GM12878 (cell line): ENCODE measurements around the gene LDB3. TPM values are rescaled to one million over a fixed set of nuclear protein-coding genes. Genes with fewer than 3 reads are reported as not detected.

Source experiments
- ATAC-seq: fragments of 200-7000 bp; cut with Tn5 transposase; 3 replicates; pipeline ENCODE4 v1.9.1; 2020; ENCODE audit warnings: mild to moderate bottlenecking, moderate library complexity
- BruUV-seq: library from RNA; stranded (reverse); fragments of 400-500 nt; replicated peaks from 2 replicates; lab custom pipeline; 2021; lab: Mats Ljungman, UMichigan
- CTCF ChIA-PET: fragments of 300-600 bp; sonication (Branson Sonifier 250); formaldehyde crosslinking; extraction: SDS; loops from one replicate; lab custom pipeline; 2021; ENCODE audit warnings: inconsistent platforms; lab: Yijun Ruan, JAX
- POLR2A ChIA-PET: fragments of 350-600 bp; formaldehyde crosslinking; extraction: SDS; loops from one replicate; lab custom pipeline; 2021; ENCODE audit warnings: inconsistent platforms; lab: Charles Lee
- RAD21 ChIA-PET: fragments of 300-600 bp; sonication (Branson Sonifier 250); formaldehyde crosslinking; loops from one replicate; lab custom pipeline; 2023; ENCODE audit warnings: antibody characterized with exemption; ENCODE audit not compliant: unreplicated experiment; lab: Charles Lee
- SMC1A ChIA-PET: fragments of 300-600 bp; sonication (Branson Sonifier 250); formaldehyde crosslinking; loops from one replicate; lab custom pipeline; 2023; ENCODE audit not compliant: unreplicated experiment, uncharacterized antibody; lab: Charles Lee
- DNase-seq: peaks from one replicate; pipeline ENCODE4 v3.0.0-alpha.2; 2011; ENCODE audit warnings: low read depth, low spot score
- FAIRE-seq: peaks from 3 replicates; lab custom pipeline; 2011; peaks lifted over from hg19 to GRCh38; lab: Jason Lieb, UNC
- H2AFZ ChIP-seq: 2 replicates; pipeline ENCODE4 v1.6.0; 2011; ENCODE audit warnings: low read depth, low read length, control low read depth; ENCODE audit not compliant: control insufficient read depth
- H3K27ac ChIP-seq: 2 replicates; pipeline ENCODE4 v1.5.1; 2011; ENCODE audit warnings: control low read depth; ENCODE audit not compliant: control insufficient read depth, insufficient read depth
- H3K27me3 ChIP-seq, 2 experiments: replicated peaks in 1 of 2; 2 replicates each; pipeline versions ENCODE4 v1.6.0 to v1.6.1; 2011; ENCODE audit warnings: low read length in 1 of 2; ENCODE audit not compliant: control insufficient read depth in 2 of 2, insufficient read depth in 2 of 2
- H3K36me3 ChIP-seq, 2 experiments: 2 replicates each; pipeline ENCODE4 v1.5.1; 2011; ENCODE audit warnings: low read length in 1 of 2; ENCODE audit not compliant: control insufficient read depth in 2 of 2, insufficient read depth in 2 of 2
- H3K4me1 ChIP-seq: 2 replicates; pipeline ENCODE4 v1.6.1; 2011; ENCODE audit warnings: mild to moderate bottlenecking, low read length, moderate library complexity, mixed read lengths; ENCODE audit not compliant: control insufficient read depth, insufficient read depth
- H3K4me2 ChIP-seq: 2 replicates; pipeline ENCODE4 v1.6.0; 2011; ENCODE audit warnings: control low read depth; ENCODE audit not compliant: control insufficient read depth, insufficient read depth
- H3K4me3 ChIP-seq: fragments of 200-600 bp; sonication (generic); 2 replicates; pipeline ENCODE4 v1.5.1; 2016
- H3K79me2 ChIP-seq: 2 replicates; pipeline ENCODE4 v1.6.0; 2011; ENCODE audit warnings: low read length; ENCODE audit not compliant: control insufficient read depth, insufficient read depth
- H3K9ac ChIP-seq: 2 replicates; pipeline ENCODE4 v1.8.0; 2011; ENCODE audit warnings: low read length, control low read depth, mixed read lengths; ENCODE audit not compliant: control insufficient read depth, insufficient read depth
- H3K9me3 ChIP-seq: replicated peaks from 3 replicates; pipeline ENCODE4 v1.5.1; 2011; ENCODE audit warnings: mild to moderate bottlenecking, low read length; ENCODE audit not compliant: control insufficient read depth, insufficient read depth
- H4K20me1 ChIP-seq: 2 replicates; pipeline ENCODE4 v1.6.0; 2011; ENCODE audit not compliant: control insufficient read depth, insufficient read depth
- BACH1 ChIP-seq: fragments of 450-650 bp; IDR thresholded peaks from 2 replicates; pipeline ENCODE4 v1.6.1; 2017; ENCODE audit warnings: mild to moderate bottlenecking, borderline replicate concordance
- CBFB ChIP-seq: IDR thresholded peaks from 2 replicates; pipeline ENCODE4 v1.6.1; 2016; ENCODE audit warnings: antibody characterized with exemption, low read depth
- CBX3 ChIP-seq: fragments of 200-600 bp; sonication (generic); IDR thresholded peaks from 2 replicates; pipeline ENCODE4 v1.6.1; 2016; ENCODE audit warnings: low read depth, borderline replicate concordance
- CTCF ChIP-seq, 3 experiments: IDR thresholded peaks in 2 of 3; conservative IDR thresholded peaks in 1 of 3; 2 replicates each; pipeline ENCODE4 v1.5.1; 2011; ENCODE audit warnings: low read depth in 3 of 3, low read length in 3 of 3, mild to moderate bottlenecking in 3 of 3, control low read depth in 2 of 3, moderate library complexity in 2 of 3, inconsistent platforms in 1 of 3, mixed read lengths in 1 of 3; ENCODE audit not compliant: control insufficient read depth in 2 of 3, insufficient read depth in 1 of 3; ENCODE audit errors: extremely low read depth in 1 of 3
- GABPA ChIP-seq: IDR thresholded peaks from 2 replicates; pipeline ENCODE4 v1.6.1; 2014; ENCODE audit warnings: antibody characterized with exemption, low read depth, mild to moderate bottlenecking, inconsistent platforms
- HSF1 ChIP-seq: fragments of 150-350 bp; IDR thresholded peaks from 2 replicates; pipeline ENCODE4 v1.6.1; 2014; ENCODE audit warnings: mild to moderate bottlenecking, low read depth, low read length
- IKZF1 ChIP-seq: fragments of 450-650 bp; conservative IDR thresholded peaks from 2 replicates; pipeline ENCODE4 v1.6.1; 2017; ENCODE audit warnings: antibody characterized with exemption, mild to moderate bottlenecking
- KDM1A ChIP-seq: fragments of 200-600 bp; sonication (generic); IDR thresholded peaks from 2 replicates; pipeline ENCODE4 v1.6.1; 2016; ENCODE audit warnings: borderline replicate concordance
- NR2C2 ChIP-seq: IDR thresholded peaks from 2 replicates; pipeline ENCODE4 v1.6.1; 2011; ENCODE audit warnings: borderline replicate concordance, low read depth; ENCODE audit not compliant: control insufficient read depth, insufficient read length
- PAX8 ChIP-seq: fragments of 450-650 bp; IDR thresholded peaks from 2 replicates; pipeline ENCODE4 v1.6.1; 2017; ENCODE audit warnings: mild to moderate bottlenecking, moderate library complexity
- POLR2AphosphoS5 ChIP-seq: IDR thresholded peaks from 2 replicates; pipeline ENCODE4 v1.6.1; 2011; ENCODE audit warnings: mild to moderate bottlenecking, low read length, inconsistent platforms
- RAD21 ChIP-seq: IDR thresholded peaks from 2 replicates; pipeline ENCODE4 v1.6.1; 2011; ENCODE audit warnings: mild to moderate bottlenecking, low read depth, low read length, moderate library complexity; ENCODE audit not compliant: insufficient read depth
- SRF ChIP-seq, 2 experiments: IDR thresholded peaks; 2 replicates each; pipeline ENCODE4 v1.6.1; 2011; ENCODE audit warnings: low read depth in 2 of 2, low read length in 2 of 2, mild to moderate bottlenecking in 1 of 2, moderate library complexity in 1 of 2
- TARDBP ChIP-seq: IDR thresholded peaks from 2 replicates; pipeline ENCODE4 v1.6.1; 2016; ENCODE audit warnings: borderline replicate concordance
- TCF7 ChIP-seq: IDR thresholded peaks from 2 replicates; pipeline ENCODE4 v1.6.1; 2014; ENCODE audit warnings: antibody characterized with exemption, borderline replicate concordance
- YBX1 ChIP-seq: fragments of 450-650 bp; IDR thresholded peaks from 2 replicates; pipeline ENCODE4 v1.6.1; 2016; ENCODE audit warnings: antibody characterized with exemption
- YY1 ChIP-seq: IDR thresholded peaks from 2 replicates; pipeline ENCODE4 v1.6.1; 2011; ENCODE audit warnings: low read depth, mild to moderate bottlenecking, low read length
- ZNF207 ChIP-seq: fragments of 450-650 bp; IDR thresholded peaks from 2 replicates; pipeline ENCODE4 v1.6.1; 2014; ENCODE audit warnings: antibody characterized with exemption, mild to moderate bottlenecking, borderline replicate concordance
- ZSCAN29 ChIP-seq: fragments of 450-650 bp; IDR thresholded peaks from 2 replicates; pipeline ENCODE4 v1.6.1; 2017; ENCODE audit warnings: mild to moderate bottlenecking, moderate library complexity
- WGBS: methylation state at CpG from one replicate; pipeline ENCODE4 v1.1.6; 2016; ENCODE audit warnings: low lambda C conversion rate; ENCODE audit not compliant: insufficient replicate concordance, insufficient coverage; ENCODE audit errors: missing lambda C conversion rate; 5-methylcytosine and 5-hydroxymethylcytosine counted together
- in situ Hi-C: fragments of 300-500 bp; cut with MboI; formaldehyde crosslinking; loops from 9 replicates; pipeline ENCODE4 v1.14.3; 2018; ENCODE audit warnings: mixed read lengths
- intact Hi-C: fragments of 100-400 bp; cut with micrococcal nuclease; formaldehyde crosslinking; loops from one replicate; pipeline ENCODE4 v1.14.2; 2022; ENCODE audit not compliant: unreplicated experiment
- polyA plus RNA-seq, 11 experiments: library from polyadenylated mRNA; depleted of rRNA in 4 of 11; unstranded in 6 of 11; stranded (reverse) in 5 of 11; fragments of >200 nt; fragmentation: Nextera tagmentation in 4 of 11; fragmentation: Illumina TruSeq in 1 of 11; extraction: Ambion mirVana in 4 of 11; extraction: Trizol in 1 of 11; gene quantifications; 1 replicate in 1 of 11; 2 replicates in 10 of 11; pipeline versions ENCODE4 v1.2.1 to v1.2.3, GENCODE V29; 2011 to 2016; ENCODE audit warnings: inconsistent platforms in 2 of 11, missing spikeins in 2 of 11, low read depth in 1 of 11
- total RNA-seq, 4 experiments: library from RNA; depleted of rRNA in 3 of 4; stranded (reverse); fragments of >200 nt in 3 of 4; fragmentation: Illumina TruSeq in 1 of 4; extraction: Trizol in 1 of 4; gene quantifications; 2 replicates each; pipeline versions ENCODE4 v1.2.1 to v1.2.3, GENCODE V29; 2013 to 2021

LDB3 gene
- total and polyA plus RNA-seq, 10 of the 15 experiments (the other 5 are each of a cell fraction or from before 2014, with no cell fraction given): 0.02 to 0.07 (median 0.04) TPM; not detected in 1

GRCh38 chr10:86670290-86670811, 2.0 kb downstream of the LDB3 start:
- no peak overlapping the region for H3K4me2 ChIP-seq
- no peaks in the 10 kb centered on the region for H4K20me1 ChIP-seq
- FAIRE-seq (no peak), ATAC-seq (no peak), DNase-seq (no peak)
- RAD21 ChIA-PET: no interaction called here
- no peaks in the 10 kb centered on the region for H3K36me3 ChIP-seq
- CTCF ChIA-PET: no interaction called here
- no peak overlapping the region for H2AFZ ChIP-seq
- H3K4me3 ChIP-seq: no peak overlapping the region
- BruUV-seq: no TSS peak
- no peak overlapping the region for H3K9ac ChIP-seq
- POLR2A ChIA-PET: no interaction called here
- in situ Hi-C loops (no loop called here), intact Hi-C loops (no loop called here)
- H3K9me3 ChIP-seq: no peaks in the 10 kb centered on the region
- 43% methylated on average over 8 of the region's 8 CpGs for WGBS
- no peaks in the 10 kb centered on the region for H3K4me1 ChIP-seq
- no peaks in the 10 kb centered on the region for H3K79me2 ChIP-seq
- H3K27me3 ChIP-seq: no peaks in the 10 kb centered on the region; a peak in 1 of 4 replicates
- no peak for TF ChIP-seq GABPA
- TF ChIP-seq NR2C2: no peak
- TF ChIP-seq IKZF1: no peak
- no peak for TF ChIP-seq CTCF (IDR thresholded peaks at IDR 0.05 in 2 of 3, conservative IDR thresholded peaks at IDR 0.05 in 1 of 3; ENCODE audit: control insufficient read depth in 2 of 3, extremely low read depth in 1 of 3, insufficient read depth in 1 of 3, low read depth in 3 of 3, low read length in 3 of 3)
- TF ChIP-seq PAX8: no peak
- TF ChIP-seq YBX1: no peak
- TF ChIP-seq HSF1: no peak
- no peak for TF ChIP-seq KDM1A
- no peak for TF ChIP-seq BACH1
- no peak for TF ChIP-seq YY1
- no peak for TF ChIP-seq ZSCAN29
- no peak for TF ChIP-seq TCF7
- no peak for TF ChIP-seq ZNF207
- no peak for TF ChIP-seq CBX3
- TF ChIP-seq TARDBP: no peak
- TF ChIP-seq POLR2AphosphoS5: no peak
- TF ChIP-seq CBFB: no peak
- no peak for TF ChIP-seq SRF (IDR thresholded peaks at IDR 0.05; ENCODE audit: low read depth in 2 of 2, low read length in 2 of 2)
- no peak for TF ChIP-seq RAD21
- TF ChIP-seq, all 136 proteins: peak for 0
- H3K27ac ChIP-seq: no peak overlapping the region
- SMC1A ChIA-PET: interaction anchor here (2.4 kb wide), 1 partner anchor 14 kb away, joined by 7 read pairs; no protein-coding TSS in a partner anchor
